HEK293T (cell line): ENCODE data around the gene ADAMTS19.

Experiments
- ARNT ChIP-seq: fragments of 450-650 bp; IDR thresholded peaks from 2 replicates; pipeline ENCODE4 v1.6.1; 2017; ENCODE audit warnings: mild to moderate bottlenecking
- BHLHE40 ChIP-seq: fragments of 450-650 bp; IDR thresholded peaks from 2 replicates; pipeline ENCODE4 v1.6.1; 2016; ENCODE audit warnings: mild to moderate bottlenecking, moderate library complexity, borderline replicate concordance
- CTBP1 ChIP-seq: fragments of 450-650 bp; IDR thresholded peaks from 2 replicates; pipeline ENCODE4 v1.6.1; 2016; ENCODE audit warnings: borderline replicate concordance
- ELF4 ChIP-seq: fragments of 450-650 bp; IDR thresholded peaks from 2 replicates; pipeline ENCODE4 v1.6.1; 2017; ENCODE audit warnings: antibody characterized with exemption
- FOXA1 ChIP-seq: fragments of 450-650 bp; IDR thresholded peaks from 2 replicates; pipeline ENCODE4 v1.6.1; 2016; ENCODE audit warnings: mild to moderate bottlenecking
- FOXK2 ChIP-seq: fragments of 450-650 bp; IDR thresholded peaks from 2 replicates; pipeline ENCODE4 v1.6.1; 2016; ENCODE audit warnings: mild to moderate bottlenecking
- FOXM1 ChIP-seq: fragments of 450-650 bp; IDR thresholded peaks from 2 replicates; pipeline ENCODE4 v1.6.1; 2017; ENCODE audit warnings: mild to moderate bottlenecking, borderline replicate concordance
- HDGF ChIP-seq: fragments of 450-650 bp; IDR thresholded peaks from 2 replicates; pipeline ENCODE4 v1.6.1; 2017; ENCODE audit warnings: antibody characterized with exemption, borderline replicate concordance
- L3MBTL2 ChIP-seq: fragments of 450-650 bp; conservative IDR thresholded peaks from 2 replicates; pipeline ENCODE4 v1.6.1; 2016; ENCODE audit warnings: mild to moderate bottlenecking
- SP1 ChIP-seq: fragments of 450-650 bp; IDR thresholded peaks from 2 replicates; pipeline ENCODE4 v1.6.1; 2017
- SUZ12 ChIP-seq: fragments of 450-650 bp; IDR thresholded peaks from 2 replicates; pipeline ENCODE4 v1.6.1; 2016; ENCODE audit warnings: mild to moderate bottlenecking
- TARDBP ChIP-seq: fragments of 450-650 bp; IDR thresholded peaks from 2 replicates; pipeline ENCODE4 v1.6.1; 2016
- ZNF384 ChIP-seq: fragments of 450-650 bp; IDR thresholded peaks from 2 replicates; pipeline ENCODE4 v1.6.1; 2016
- TF ChIP-seq, protein P1 (sequence below): fragments of 450-650 bp; IDR thresholded peaks from 2 replicates; pipeline ENCODE4 v1.6.1; 2016

DNA sequence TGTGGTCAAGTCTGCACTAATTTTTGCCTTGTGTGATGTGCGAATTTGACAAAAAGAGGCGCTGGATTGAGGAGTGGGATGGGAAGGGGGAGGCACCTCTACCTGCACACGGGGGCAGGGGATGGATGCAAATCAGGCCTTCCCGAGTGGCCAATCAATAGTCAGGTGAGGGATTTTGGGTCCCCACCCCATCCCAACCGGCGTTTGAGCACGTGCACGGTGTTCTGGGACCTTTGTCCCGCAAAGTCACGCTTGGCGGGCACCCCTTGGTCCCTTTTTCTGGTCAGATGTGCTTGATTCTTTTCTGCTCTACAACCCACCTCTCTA lies 685 bp upstream of the ADAMTS19 start:
- TF ChIP-seq SP1 (no peak), BHLHE40 (no peak), SUZ12 (no peak), ELF4 (no peak), FOXA1 (no peak), TARDBP (no peak), FOXK2 (no peak), L3MBTL2 (peak; percentile 47; the same call in 1 of the 2 replicates), HDGF (no peak), CTBP1 (no peak), ARNT (no peak), FOXM1 (no peak), ZNF384 (no peak)
- TF ChIP-seq, protein P1, sequence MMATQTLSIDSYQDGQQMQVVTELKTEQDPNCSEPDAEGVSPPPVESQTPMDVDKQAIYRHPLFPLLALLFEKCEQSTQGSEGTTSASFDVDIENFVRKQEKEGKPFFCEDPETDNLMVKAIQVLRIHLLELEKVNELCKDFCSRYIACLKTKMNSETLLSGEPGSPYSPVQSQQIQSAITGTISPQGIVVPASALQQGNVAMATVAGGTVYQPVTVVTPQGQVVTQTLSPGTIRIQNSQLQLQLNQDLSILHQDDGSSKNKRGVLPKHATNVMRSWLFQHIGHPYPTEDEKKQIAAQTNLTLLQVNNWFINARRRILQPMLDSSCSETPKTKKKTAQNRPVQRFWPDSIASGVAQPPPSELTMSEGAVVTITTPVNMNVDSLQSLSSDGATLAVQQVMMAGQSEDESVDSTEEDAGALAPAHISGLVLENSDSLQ: no peak
